Activated CD4-positive, alpha-beta T cell treated with anti-CD3 and anti-CD28 coated beads for 48 hours (primary cell): ENCODE data around the gene LEMD2.

Experiments used
- DNase-seq: peaks from one replicate; pipeline ENCODE4 v3.0.0-alpha.2; 2020

The LEMD2 gene

DNA sequence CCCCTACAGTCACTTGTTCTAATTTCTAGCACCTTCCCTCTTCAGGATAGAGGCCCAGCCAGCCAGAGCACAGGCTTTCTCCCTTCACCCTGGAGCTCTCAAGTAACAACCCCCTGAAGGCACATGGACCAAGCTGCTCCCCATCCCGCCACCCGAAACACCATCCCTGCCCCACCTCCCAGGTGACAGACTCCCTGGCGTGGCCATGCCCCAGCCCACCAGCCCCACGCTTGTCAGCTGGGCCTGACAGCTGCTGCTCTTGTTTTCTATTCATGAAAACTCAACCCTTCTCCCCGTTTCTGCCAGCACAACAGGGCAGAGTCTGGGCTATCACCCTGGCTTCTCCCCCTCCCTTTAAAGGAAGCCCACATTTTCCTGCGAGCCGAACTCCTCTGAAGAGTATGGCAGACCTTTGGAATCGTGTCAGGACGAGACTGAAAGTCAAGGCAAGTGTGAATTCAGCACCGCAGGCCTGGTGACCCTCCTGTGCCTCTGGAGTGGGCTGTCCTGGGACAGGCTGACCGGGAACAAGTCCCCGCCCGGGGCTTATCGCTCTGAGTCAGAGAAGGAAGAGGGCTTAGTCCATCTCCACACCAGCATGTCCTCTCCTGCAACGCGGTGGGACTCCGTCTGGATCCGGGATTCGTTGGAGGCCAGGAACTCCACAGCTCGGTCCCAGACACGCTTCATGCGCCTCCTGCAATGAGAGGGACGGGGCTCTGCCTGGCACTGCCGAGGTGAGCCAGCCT lies 16.7 kb downstream of the LEMD2 start:
- DNase-seq: no peak

DNA sequence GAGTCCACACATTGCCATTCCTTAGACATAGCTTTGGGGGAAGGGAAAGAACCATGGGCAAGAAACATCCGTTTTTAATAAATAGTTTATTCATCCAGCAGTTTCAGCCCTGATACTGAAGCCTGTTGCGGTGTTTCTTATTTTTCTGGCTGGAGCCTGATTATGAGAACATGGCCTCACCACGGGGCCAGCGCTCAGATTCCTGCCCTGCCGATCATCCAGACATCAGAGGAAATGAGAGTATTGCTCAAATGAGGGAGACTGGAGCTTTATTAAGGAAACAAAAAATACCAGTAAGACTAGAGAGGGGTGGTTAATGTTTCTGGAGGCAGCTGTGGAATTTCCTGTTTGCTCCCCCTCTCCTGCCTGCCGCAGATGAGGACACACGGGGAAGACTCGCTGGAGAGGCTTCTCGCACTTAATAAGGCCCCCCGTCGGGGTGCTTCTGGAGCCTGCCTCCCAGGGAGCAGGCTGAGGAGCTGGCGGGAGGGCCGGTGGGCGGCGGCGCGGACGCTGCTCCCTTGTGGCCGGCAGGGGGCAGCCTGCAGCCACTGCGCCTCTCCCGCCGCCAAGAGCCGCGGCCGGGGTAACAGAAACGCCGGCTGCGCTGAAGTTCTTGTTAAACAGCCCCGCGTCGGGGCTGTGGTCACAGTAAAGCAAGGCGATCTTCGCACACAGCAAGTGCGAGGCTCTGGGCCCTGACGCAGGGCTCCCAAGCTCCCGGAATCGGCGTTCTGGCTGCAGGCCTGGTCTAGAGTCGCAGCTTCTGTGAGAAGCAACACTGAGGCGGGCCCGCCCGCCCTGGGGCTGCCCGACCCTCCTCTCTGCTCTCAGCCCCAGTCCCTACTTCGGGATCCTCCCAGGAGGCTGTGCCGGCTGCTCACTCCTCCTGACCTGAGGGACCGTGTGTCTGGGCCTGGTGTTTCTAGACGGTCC lies 17.5 kb downstream of the LEMD2 start:
- peak; percentile 72 for DNase-seq

DNA sequence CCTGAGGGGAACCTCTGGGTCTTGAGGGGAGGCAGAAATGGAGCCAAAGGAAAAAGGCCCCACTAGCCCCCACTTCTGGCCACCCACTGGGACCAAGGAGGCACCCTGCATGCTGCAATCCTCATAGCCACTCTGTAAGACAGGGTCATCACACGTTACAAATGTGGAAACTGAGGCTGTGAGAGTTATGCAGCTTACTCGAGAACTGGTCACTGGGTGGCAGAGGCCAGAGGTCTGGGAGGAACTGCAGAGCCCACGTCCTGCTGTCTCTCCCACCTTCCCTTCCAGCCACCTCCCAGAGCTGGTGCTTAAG lies 18.1 kb downstream of the LEMD2 start:
- DNase-seq: no peak

DNA sequence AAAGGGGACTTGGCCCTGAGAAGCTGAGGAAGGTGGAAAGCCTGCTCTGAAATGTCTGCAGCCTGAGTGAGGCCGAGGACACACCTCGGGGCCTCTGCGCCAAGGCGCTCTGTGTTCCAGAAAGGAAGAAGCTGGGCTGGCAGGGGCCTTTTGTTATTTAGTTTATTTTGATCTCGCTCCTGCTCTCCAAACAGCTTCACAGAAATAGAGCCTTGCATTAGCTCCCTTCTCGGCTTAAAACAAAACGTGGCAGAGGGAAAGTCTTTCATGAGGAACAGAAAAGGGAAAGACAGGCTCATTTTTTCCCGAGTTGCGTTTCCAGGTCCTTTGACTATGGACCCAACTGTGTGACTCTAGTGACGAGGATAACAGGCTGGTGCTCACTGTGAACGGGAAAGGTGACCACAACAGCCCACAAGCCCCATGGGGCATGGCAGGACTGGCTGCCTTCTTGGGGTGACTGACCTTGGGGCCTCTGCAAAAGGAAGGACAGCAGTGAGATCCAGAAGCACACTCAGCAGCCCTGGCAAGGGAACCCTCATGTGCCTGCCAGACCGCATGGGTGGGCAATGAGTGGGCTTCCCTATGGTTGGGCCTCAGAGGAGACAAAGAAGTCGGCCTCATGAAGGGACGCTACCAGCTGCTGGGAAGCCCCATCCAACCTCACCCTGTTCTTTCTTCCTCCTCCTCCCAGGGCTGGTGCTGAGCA lies 18.7 kb downstream of the LEMD2 start:
- DNase-seq: no peak

DNA sequence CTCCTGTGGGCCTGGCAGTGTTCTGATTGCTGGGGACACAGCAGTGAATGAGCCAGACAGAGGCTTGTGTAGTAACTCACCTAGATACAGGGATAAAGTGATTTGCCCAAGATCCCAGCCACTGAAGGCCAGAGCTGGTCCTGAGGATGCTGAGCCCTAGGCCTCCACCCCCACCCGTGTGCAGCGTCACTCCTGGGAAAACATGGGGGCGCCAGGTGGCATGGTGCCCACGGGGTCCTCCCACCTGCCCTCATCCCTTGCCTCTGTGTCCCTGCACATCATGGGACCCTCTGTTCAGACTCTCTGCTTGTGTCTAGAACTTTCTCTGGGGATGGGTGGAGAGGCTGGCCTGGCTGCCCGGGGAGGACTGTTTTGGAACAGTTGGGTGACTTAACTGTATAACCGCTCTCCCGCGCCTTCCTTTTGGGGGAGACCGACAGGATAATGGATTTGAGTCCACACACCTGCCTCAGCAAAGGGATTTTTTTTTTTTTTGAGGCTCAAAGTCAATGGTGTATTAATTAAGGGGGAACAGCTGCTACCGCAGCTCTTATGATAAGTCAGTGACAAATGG lies 19.6 kb downstream of the LEMD2 start:
- no peak for DNase-seq

DNA sequence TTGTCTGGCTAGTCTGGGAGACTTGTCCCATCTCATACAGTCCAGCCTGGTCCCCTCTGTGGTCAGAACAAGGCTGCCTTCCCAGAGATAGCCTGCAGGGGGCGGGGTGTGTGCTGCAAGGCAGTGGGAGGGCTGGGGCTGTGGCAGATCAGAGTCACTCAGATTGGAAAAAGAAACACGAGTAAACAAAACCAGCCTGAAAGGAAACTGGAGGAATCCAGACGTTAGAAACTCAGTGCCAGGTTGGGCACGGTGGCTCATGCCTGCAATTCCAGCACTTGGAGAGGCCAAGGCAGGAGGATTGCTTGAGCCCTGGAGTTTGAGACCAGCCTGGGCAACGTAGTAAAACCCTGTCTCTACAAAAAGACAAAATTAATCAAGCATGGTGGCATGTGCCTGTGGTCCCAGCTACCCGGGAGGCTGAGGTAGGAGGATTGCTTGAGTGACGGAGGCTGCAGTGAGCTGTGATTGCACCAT lies 20.2 kb downstream of the LEMD2 start:
- peak; percentile 87 for DNase-seq

DNA sequence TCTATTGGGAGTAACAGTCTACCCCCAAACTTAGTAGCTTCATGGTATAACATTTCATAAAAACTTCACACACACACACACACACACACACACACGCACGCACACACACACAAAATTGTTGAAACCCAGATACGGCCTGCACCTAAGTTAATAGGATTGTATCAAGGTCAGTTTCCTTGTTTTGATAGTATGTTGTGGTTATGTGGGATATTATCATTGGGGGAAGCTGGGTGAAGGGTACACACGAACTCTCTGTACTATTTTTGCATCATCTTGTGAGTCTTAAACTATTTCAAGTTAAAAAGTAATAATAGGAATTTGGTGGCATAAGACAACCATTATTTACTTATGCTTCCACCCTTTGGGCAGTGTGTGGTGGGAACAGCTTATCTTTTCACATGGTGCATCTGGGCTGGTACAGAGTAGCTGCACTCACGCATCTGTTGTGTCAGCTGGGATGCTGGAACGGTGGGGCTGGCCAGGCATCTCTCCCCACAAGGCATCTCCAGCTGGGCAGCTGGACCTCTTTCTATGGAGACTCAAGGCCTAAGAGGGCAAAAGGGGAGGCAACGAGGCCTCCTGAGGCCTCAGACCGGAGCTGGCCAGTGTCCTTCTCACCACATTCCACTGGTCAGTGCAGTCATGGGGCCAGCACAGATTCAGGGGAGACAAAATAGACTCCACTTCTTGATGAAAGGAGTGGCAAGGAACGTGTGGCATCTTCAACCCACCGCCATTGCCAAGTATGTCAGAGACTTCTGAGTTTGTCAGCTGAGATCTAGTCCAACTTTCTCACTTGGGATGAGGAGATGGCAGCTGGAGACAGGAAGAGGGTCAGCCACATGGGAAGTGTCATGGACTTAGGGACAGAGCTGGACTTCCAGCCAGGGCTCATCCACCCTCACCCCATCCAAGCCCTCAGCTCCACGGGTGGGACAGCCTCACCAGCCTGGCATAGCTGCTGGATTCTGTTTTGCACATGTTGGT lies 21.7 kb downstream of the LEMD2 start:
- DNase-seq: no peak

DNA sequence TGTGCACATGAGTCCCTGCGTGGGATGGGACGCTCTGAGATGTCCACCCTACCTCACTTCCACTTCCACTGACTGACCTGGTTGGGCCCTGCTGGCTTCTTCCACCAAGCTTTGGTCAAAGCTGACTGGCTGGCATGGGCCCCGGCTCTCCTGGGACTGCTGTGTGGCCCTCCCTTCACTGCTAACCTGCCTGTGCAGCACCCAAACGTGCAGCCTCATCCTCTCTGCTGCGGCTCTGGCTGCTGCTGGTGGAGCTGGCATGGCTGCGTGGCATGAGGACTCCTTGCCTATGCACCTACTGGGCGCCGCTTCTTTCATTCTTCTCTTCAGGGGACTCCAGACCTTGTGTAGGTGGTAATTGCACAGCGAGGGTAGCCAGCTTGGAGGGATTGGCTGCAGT lies 23.6 kb downstream of the LEMD2 start:
- DNase-seq: no peak

DNA sequence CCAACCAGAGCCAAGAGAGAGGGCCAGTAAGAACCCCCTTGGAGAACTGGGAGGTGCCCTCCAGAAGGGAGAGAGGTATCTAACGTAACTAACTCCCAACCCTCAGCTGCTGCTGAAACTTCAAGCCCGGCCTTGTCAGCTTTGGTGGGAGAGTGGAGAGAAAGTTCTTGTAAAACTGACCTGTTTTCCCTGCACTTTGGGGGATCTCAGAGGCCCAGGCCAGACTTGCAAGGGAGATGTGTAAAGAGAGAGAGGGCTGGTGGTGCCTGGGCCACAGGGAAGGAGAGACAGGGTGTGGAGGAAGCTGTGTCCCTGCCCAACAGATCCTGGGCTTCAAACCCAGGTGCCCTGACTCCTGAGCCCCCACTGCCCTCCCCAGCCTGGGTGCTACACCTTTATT lies 24.9 kb downstream of the LEMD2 start:
- no peak for DNase-seq

DNA sequence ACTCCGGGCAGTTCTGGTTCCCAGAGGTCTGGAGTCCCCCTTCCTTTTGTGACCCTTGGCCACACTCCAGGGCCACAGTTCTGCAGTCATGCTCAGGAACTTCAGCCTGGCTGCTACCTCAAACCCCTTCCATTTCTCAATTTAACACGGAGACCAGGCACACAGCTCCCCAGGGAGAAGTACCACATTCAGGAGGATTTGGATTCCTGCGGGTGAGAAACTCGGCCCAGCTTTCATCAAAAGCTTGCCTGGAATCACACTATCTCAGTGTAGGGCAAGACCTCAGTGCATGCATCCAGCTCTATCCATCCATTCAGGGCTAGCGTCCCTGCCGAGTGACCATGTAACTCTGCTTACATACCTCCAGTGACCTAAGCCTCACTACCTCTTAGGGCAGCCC lies 25.4 kb downstream of the LEMD2 start:
- DNase-seq: no peak

DNA sequence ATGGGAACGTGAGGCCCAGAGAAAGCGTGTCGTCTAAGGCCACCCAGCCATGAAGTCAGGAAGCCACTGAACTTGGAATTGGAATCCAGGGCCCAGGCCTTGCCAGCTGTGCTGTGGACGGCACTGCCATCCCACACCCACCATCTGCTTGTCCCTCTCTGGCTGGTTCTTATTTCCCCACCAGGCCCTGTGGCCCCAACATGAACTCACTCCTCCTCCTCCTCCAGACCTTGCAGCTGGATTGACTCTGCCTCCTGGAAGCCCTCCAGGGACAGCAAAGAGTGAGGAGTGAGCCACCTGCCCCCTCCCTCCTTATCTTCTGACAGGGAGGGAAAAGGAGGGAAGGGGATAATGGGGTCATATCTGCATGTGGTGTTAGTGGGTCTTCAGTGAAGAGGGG lies 26.2 kb downstream of the LEMD2 start:
- DNase-seq: no peak

DNA sequence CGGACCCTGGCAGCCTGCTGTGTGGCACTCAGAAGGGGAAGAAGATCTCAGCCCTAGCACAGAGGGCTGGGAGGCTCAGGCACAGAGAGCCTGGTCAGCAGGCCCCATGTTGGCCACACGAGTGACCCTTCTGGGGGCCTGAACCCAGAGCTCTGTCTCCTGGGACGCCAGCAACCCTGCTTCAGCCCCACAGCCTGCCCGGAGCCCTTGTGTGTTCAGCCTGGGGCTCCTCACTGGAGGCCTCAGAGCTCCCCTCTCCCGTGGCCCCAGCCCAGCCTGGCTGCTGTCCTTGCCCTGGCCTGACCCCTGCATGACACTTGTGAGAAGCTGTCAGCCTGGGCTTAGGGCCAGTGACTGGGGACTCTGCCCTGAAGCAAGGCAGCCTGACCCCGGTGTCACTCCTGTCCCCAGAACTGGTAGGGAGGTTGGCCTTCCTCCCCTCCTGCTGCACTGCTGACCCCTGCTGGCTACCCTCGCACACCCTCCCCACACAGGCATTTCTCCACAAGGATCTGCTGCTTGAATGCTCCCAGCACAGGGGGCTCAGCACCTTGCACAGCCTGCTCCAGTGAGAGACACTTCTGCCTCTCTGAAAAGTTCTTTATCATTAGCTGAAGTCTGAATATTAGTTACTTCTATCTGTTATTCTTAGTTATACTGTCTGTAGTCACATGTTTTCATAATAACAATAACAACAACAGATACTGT lies 26.9 kb downstream of the LEMD2 start:
- DNase-seq: peak; percentile 63

DNA sequence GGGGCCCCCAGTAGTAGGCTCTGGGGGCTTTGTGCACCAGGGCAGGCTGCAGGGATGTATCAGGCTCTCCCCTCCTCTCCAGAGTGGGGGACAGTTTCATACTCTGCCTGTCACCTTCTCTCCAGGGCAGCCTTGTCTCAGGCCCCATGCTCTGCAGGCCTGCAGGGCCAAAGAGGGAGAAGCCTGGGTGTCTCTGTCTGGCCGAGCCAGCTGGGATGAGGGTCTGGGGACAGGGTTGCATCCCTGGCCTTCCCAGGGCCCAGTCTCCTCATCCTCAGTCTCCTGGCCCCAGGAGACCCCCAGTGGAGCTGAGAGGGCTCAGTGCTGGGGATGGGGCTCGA lies 27.4 kb downstream of the LEMD2 start:
- no peak for DNase-seq

DNA sequence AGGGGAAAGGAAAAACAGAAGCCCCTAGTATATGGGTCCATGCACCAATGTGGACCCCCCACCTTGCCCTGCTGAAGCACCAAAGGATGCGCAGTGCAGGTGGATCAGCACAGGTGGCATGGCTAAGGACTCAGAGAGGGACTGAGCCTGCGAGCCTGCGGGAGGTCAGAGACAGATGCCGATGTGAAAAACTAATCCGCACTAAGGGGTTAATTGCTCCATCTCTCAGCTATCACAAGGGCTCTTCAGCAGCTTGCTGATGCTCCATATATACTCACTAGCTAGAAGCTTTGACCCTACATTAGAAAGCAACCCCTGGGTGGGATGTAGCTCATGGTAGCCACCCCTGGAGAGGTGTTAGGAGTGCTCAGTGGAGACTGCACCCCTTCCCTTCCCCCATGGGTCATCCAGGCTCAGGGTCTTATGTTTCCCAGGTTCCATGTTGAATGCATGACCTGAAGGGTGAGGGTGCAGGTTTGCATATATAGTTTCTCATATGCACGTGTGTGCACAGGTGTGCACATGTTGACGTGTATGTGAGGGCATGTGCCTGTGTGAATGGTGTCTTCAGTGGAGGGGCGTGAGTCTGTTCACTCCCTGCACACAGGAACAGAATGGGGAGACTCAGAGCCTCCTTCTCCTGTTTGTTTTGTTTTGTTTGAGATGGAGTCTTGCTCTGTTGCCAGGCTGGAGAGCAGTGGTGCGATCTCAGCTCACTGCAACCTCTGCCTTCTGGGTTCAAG lies 28.9 kb downstream of the LEMD2 start:
- DNase-seq: no peak

DNA sequence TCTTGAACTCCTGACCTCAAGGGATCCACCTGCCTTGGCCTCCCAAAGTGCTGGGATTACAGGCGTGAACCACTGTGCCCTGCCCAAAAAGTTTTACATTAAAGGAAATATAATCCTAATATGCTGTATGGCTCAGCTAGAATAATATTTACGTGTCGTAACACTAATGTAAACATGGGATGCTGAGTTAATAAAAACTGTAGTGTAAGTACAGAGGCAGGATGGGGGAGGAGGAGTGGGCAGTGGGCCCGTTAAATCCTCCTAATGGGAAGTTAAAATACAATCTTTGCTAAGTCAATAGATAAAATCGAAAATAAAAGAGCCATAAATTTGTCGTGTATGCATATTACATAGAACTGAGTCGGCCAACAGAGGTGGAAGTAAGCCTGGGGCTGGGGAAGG lies 30.1 kb downstream of the LEMD2 start:
- DNase-seq: no peak

DNA sequence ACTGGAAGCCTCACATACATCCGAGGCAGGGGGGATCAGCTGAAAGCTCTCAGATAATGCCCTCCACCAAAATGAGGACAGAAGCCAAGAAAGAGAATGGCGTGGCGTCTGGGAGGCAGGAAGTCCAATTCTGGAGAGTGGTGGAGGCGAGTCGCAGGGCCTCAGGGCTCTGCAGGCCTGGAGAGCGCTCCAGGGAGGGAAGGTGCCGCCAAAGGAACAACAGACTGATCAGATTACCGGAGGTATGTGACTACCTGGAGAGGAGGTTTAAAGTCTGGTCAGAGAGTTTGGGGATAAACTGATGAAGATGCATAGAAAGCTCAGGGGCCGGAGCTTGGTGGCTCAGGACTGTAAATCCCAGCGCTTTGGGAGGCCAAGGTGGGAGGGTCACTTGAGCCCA lies 31.0 kb downstream of the LEMD2 start:
- DNase-seq: no peak

DNA sequence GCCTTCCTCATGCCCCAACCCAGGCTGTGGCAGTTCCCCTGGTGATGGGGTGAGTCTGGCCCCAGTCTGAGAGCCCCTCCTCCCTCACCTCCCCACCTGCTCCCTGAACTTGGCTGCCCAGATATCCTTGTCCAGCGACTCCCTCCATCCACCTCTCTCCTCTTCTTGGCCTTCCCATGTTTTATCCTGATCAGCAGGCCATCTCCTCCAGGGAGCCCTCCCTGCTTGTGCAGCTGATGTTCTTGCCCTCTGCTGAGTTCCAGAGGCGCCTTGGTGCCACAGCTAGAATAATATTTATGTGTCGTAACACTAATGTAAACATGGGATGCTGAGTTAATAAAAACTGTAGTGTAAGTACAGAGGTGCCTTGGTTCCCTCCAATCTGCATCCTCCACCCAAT lies 31.8 kb downstream of the LEMD2 start:
- no peak for DNase-seq

DNA sequence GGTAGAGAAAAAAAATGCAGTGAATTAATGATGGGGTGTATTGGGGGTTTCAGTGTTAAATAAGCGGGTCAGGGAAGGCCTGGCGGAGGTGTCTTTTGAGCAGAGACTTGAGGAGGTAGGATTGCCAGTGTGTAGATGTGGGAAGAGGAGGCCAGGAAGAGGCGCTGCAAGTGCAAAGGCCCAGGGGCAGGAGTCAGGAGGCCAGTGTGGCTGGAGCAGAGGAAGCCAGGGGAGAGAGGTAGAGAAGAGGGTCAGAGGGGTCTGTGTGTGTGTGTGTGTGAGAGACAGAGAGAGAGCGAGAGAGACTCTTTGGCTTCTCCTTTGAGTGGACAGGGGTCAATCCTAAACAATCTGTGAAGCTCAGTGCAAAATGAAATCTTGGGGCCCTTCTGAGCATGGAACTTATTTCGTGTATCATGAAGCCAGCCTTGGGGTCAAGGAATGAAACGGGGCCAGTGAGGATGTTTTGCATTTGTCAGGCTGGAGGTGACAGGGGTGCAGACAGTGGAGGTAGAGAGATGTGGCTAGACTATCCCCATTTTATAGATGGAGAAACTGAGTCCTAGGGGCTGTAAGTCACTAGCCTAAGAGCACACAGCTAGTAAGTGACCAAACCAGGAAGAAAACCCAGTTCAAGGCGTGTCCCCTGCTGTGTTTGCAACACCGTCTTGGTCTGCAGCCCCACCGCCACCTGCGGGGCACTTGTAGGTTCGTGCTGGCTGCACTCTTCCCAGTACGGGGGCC lies 32.5 kb downstream of the LEMD2 start:
- no peak for DNase-seq

DNA sequence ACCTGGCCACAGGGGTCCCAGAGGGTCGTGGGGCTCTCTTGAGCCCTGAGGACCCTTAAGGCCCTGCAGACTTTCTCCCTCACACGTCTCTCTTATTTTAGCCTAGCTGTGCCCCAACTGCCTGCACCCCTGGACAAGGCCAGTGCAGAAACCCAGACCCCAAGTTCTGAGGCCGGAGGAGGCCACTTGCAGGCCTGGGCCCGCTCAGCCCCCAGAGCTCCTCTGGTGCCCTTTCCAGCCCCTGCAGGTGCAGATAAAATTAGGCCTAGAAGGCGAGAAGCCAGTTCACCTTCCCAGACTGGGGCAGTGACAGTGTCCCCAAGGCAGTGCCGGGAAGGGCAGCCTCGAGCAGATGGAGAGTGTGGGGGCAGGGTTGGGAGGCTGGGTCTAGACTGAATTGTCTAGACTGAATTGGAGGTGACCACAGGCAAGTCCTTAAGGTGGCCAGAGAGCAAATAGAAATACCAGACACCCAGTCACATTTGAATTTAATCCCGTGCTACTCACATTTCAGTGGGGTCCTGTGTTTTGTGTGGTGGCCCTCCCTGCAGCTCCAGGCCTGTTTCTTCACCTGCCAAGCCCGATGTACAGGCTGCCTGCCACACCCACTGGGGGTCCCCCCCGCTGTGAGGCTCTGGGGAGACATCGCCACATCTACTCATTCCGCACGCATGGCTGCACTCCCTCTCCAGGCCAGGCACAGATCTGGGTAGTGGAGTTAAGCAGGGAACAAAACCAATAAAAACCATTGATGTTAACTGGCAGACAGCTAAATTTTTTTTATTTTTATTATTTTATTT lies 33.7 kb downstream of the LEMD2 start:
- no peak for DNase-seq
